ENCODE results near the gene GCHFR.

GCHFR gene

DNA sequence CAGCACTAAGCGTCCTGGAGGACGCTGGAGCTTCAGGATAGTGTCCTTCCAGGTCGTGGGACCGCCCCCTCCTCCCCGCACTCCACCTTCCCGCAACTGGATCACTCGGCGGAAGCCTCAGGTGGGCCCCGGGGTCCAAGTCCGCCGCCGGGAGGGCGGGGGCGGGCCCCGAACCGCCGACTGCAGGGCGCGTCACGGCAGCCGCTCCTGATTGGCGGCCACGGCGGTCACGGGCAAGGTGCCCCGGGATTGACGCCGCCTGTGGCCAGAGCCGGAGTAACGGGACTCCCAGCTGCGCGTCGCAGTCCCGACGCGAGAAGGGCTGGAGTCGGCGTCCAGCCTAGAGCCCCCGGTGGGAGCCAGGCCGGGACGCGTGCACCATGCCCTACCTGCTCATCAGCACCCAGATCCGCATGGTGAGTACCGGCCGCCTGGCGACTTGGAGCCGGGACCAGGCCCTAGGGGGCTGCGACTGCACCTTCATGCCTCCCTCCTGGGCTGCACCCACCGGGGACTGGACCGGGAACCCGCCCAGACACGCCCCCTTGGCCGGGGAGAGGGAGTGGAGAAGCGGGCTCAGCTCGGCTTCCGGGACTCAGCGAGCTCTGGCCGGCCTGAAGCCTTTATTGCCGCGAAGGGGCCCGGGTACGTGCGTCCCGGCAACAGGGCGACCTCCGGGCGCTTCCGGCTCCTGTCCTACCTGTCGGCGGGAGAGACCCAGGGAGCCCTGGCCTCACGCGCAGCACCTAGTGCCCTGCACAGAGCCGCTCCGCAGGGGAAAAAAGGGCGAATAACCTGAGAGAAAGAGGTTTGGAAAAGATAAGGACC, at the start of gene GCHFR:
TSS of gene GCHFR (plus strand) at position 268 of the 828 bp plus-strand sequence. CDS start at position 381, 113 bp downstream.
- ChIA-PET CTCF (interaction anchor here (0.9 to 1.2 kb wide), 4 partner anchors 17 to 128 kb away, joined by 3 to 6 read pairs (median 4); no protein-coding TSS in a partner anchor), POLR2A (interaction anchor here (0.6 to 2.9 kb wide), 4 partner anchors 11 to 58 kb away, joined by 3 to 9 read pairs (median 3); partner anchors contain the start of genes DNAJC17 and ZFYVE19)
- TF ChIP-seq BHLHE40 (IDR thresholded peaks at IDR 0.05; ENCODE audit: borderline replicate concordance), result no peak
- TF ChIP-seq PKNOX1 (IDR thresholded peaks at IDR 0.05), result peak; percentile 80
- peak; percentile 64 for DNase-seq (ENCODE audit: extremely low spot score)

DNA sequence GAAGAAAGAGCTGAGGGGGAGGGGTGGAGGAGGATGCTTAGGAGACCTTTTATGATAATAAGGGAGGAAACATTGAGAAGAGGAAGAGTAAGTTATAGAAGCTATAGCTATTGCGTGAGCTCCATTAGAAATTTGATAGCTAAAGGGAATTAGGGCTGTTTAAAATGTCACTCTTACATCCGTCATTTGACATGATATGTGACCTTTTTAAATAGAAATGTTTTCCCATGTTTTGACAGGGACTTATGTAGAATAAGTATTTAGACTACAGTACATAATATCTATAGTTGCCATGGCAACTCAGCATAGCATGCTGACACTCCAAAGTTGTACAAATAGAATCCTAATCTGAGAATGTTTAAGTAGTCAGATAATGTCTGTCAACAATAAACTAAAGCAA, 49.7 kb upstream of the GCHFR start:
- ChIA-PET CTCF (interaction anchor here (0.7 kb wide), 1 partner anchor 19 kb away, joined by 3 read pairs; the partner anchor contains the start of gene RAD51), POLR2A (no interaction called here)
- no peak for DNase-seq (ENCODE audit: extremely low spot score)
- no peak for TF ChIP-seq L3MBTL2 (conservative IDR thresholded peaks at IDR 0.05)
- no peak for TF ChIP-seq FOXA1 (IDR thresholded peaks at IDR 0.05)
- no peak for TF ChIP-seq ZNF384 (IDR thresholded peaks at IDR 0.05)
- TF ChIP-seq HDGF (IDR thresholded peaks at IDR 0.05; ENCODE audit: borderline replicate concordance), result no peak
- no peak for TF ChIP-seq FOXM1 (IDR thresholded peaks at IDR 0.05; ENCODE audit: borderline replicate concordance)
- no peak for TF ChIP-seq SP1 (IDR thresholded peaks at IDR 0.05)
- no peak for TF ChIP-seq PKNOX1 (IDR thresholded peaks at IDR 0.05)
- no peak for TF ChIP-seq BHLHE40 (IDR thresholded peaks at IDR 0.05; ENCODE audit: borderline replicate concordance)
- no peak for TF ChIP-seq TARDBP (IDR thresholded peaks at IDR 0.05)
- no peak for TF ChIP-seq NFRKB (IDR thresholded peaks at IDR 0.05)
- no peak for TF ChIP-seq FOXK2 (IDR thresholded peaks at IDR 0.05)
- TF ChIP-seq CTBP1 (IDR thresholded peaks at IDR 0.05; ENCODE audit: borderline replicate concordance), result no peak
- TF ChIP-seq ELF4 (IDR thresholded peaks at IDR 0.05), result no peak
- TF ChIP-seq ARNT (IDR thresholded peaks at IDR 0.05), result no peak
- TF ChIP-seq LEF1 (IDR thresholded peaks at IDR 0.05; ENCODE audit: borderline replicate concordance), result no peak
- TF ChIP-seq SUZ12 (IDR thresholded peaks at IDR 0.05), result no peak

DNA sequence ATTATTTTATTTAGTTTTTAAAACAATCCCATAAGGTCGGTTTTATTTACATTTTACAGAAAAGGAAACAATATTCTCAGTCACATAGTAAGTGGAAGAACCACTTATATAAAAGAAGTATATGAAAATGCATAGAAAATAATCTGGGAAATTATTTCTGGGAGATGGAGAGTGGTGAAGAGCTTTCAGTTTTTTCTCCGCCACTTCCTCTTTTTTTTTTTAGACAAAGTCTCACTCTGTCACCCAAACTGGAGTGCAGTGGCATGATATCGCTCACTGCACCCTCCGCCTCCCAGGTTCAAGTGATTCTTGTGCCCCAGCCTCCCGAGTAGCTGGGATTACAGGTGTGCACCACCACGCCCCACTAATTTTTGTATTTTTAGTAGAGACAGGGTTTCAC, 47.7 kb upstream of the GCHFR start:
- TF ChIP-seq SP1 (IDR thresholded peaks at IDR 0.05) (no peak), HDGF (IDR thresholded peaks at IDR 0.05; ENCODE audit: borderline replicate concordance) (no peak), ELF4 (IDR thresholded peaks at IDR 0.05) (no peak), PKNOX1 (IDR thresholded peaks at IDR 0.05) (no peak), NFRKB (IDR thresholded peaks at IDR 0.05) (no peak), FOXM1 (IDR thresholded peaks at IDR 0.05; ENCODE audit: borderline replicate concordance) (no peak), BHLHE40 (IDR thresholded peaks at IDR 0.05; ENCODE audit: borderline replicate concordance) (no peak), FOXK2 (IDR thresholded peaks at IDR 0.05) (no peak)
- CTCF ChIA-PET, result no interaction called here
- DNase-seq (ENCODE audit: extremely low spot score), result no peak
- POLR2A ChIA-PET, result no interaction called here

GRCh38 chr15:40721701-40722100, 42.2 kb upstream of the GCHFR start:
- no peak for TF ChIP-seq BHLHE40 (IDR thresholded peaks at IDR 0.05; ENCODE audit: borderline replicate concordance)
- TF ChIP-seq LEF1 (IDR thresholded peaks at IDR 0.05; ENCODE audit: borderline replicate concordance), result no peak
- POLR2A ChIA-PET, result no interaction called here
- CTCF ChIA-PET, result no interaction called here
- DNase-seq (ENCODE audit: extremely low spot score), result no peak

GRCh38 chr15:40722354-40722753, 41.5 kb upstream of the GCHFR start:
- ChIA-PET CTCF (no interaction called here), POLR2A (no interaction called here)
- TF ChIP-seq ARNT (IDR thresholded peaks at IDR 0.05), result no peak
- TF ChIP-seq L3MBTL2 (conservative IDR thresholded peaks at IDR 0.05), result no peak
- no peak for TF ChIP-seq ZNF384 (IDR thresholded peaks at IDR 0.05)
- TF ChIP-seq SUZ12 (IDR thresholded peaks at IDR 0.05), result no peak
- TF ChIP-seq LEF1 (IDR thresholded peaks at IDR 0.05; ENCODE audit: borderline replicate concordance), result no peak
- TF ChIP-seq ELF4 (IDR thresholded peaks at IDR 0.05), result no peak
- no peak for TF ChIP-seq FOXA1 (IDR thresholded peaks at IDR 0.05)
- TF ChIP-seq NFRKB (IDR thresholded peaks at IDR 0.05), result no peak
- no peak for TF ChIP-seq CTBP1 (IDR thresholded peaks at IDR 0.05; ENCODE audit: borderline replicate concordance)
- no peak for TF ChIP-seq FOXM1 (IDR thresholded peaks at IDR 0.05; ENCODE audit: borderline replicate concordance)
- TF ChIP-seq SP1 (IDR thresholded peaks at IDR 0.05), result no peak
- no peak for TF ChIP-seq HDGF (IDR thresholded peaks at IDR 0.05; ENCODE audit: borderline replicate concordance)

GRCh38 chr15:40722934-40723333, 40.9 kb upstream of the GCHFR start:
- POLR2A ChIA-PET, result no interaction called here
- TF ChIP-seq CTBP1 (IDR thresholded peaks at IDR 0.05; ENCODE audit: borderline replicate concordance) (no peak), FOXK2 (IDR thresholded peaks at IDR 0.05) (no peak), LEF1 (IDR thresholded peaks at IDR 0.05; ENCODE audit: borderline replicate concordance) (no peak), SP1 (IDR thresholded peaks at IDR 0.05) (no peak), PKNOX1 (IDR thresholded peaks at IDR 0.05) (no peak), FOXA1 (IDR thresholded peaks at IDR 0.05) (no peak), SUZ12 (IDR thresholded peaks at IDR 0.05) (no peak), L3MBTL2 (conservative IDR thresholded peaks at IDR 0.05) (no peak), FOXM1 (IDR thresholded peaks at IDR 0.05; ENCODE audit: borderline replicate concordance) (no peak), ELF4 (IDR thresholded peaks at IDR 0.05) (no peak), TARDBP (IDR thresholded peaks at IDR 0.05) (no peak), NFRKB (IDR thresholded peaks at IDR 0.05) (no peak), HDGF (IDR thresholded peaks at IDR 0.05; ENCODE audit: borderline replicate concordance) (no peak), ZNF384 (IDR thresholded peaks at IDR 0.05) (no peak), ARNT (IDR thresholded peaks at IDR 0.05) (no peak), BHLHE40 (IDR thresholded peaks at IDR 0.05; ENCODE audit: borderline replicate concordance) (no peak)
- no peak for DNase-seq (ENCODE audit: extremely low spot score)
- CTCF ChIA-PET, result no interaction called here

More at GRCh38 chr15:40722354-40722753, 41.5 kb upstream of the GCHFR start:
- no peak for DNase-seq (ENCODE audit: extremely low spot score)

Measured in HEK293T (cell line).